Activated gamma-delta T cell treated with Interleukin-2 at 50 U/mL for 16 hours (primary cell): ENCODE results near the gene MAP4K2.
A peak's percentile ranks its signal among the peaks of the same experiment; 100 is the strongest.

Source experiments
- DNase-seq: peaks from one replicate; pipeline ENCODE4 v3.0.0-alpha.2; 2020

Gene MAP4K2

GRCh38 chr11:64753380-64754123, 49.5 kb downstream of the MAP4K2 start:
- DNase-seq = no peak

GRCh38 chr11:64753019-64753379, 50.0 kb downstream of the MAP4K2 start:
- no peak for DNase-seq

GRCh38 chr11:64752175-64752970, 50.6 kb downstream of the MAP4K2 start:
- no peak for DNase-seq

- DNase-seq = no peak
Observed at GRCh38 chr11:64751580-64751979, 51.4 kb downstream of the MAP4K2 start.

- DNase-seq = no peak
Observed at GRCh38 chr11:64751136-64751535, 51.9 kb downstream of the MAP4K2 start.

- DNase-seq = no peak
Observed at GRCh38 chr11:64750361-64751054, 52.5 kb downstream of the MAP4K2 start.

- peak; percentile 3 for DNase-seq
Observed at GRCh38 chr11:64747961-64748665, 54.9 kb downstream of the MAP4K2 start.

GRCh38 chr11:64746486-64746885, 56.5 kb downstream of the MAP4K2 start:
- DNase-seq = no peak

- DNase-seq = peak; percentile 86
Observed at GRCh38 chr11:64745521-64746328, 57.3 kb downstream of the MAP4K2 start.

GRCh38 chr11:64745189-64745520, 57.9 kb downstream of the MAP4K2 start:
- peak; percentile 92 for DNase-seq

- DNase-seq = peak; percentile 50
Observed at GRCh38 chr11:64744544-64745188, 58.3 kb downstream of the MAP4K2 start.

GRCh38 chr11:64743591-64744543, 59.1 kb downstream of the MAP4K2 start, which contains the start of gene RASGRP2:
TSS of gene RASGRP2 (minus strand) at chr11:64744142. CDS start at chr11:64742866, 1,276 bp downstream.
- peak; percentile 92 for DNase-seq

GRCh38 chr11:64742889-64743590, 60.0 kb downstream of the MAP4K2 start:
- DNase-seq = peak; percentile 75

GRCh38 chr11:64742087-64742888, 60.7 kb downstream of the MAP4K2 start:
- DNase-seq = no peak

GRCh38 chr11:64741375-64742086, 61.5 kb downstream of the MAP4K2 start:
- DNase-seq = no peak

GRCh38 chr11:64739871-64740270, 63.1 kb downstream of the MAP4K2 start:
- no peak for DNase-seq

GRCh38 chr11:64736654-64737053, 66.4 kb downstream of the MAP4K2 start:
- no peak for DNase-seq

GRCh38 chr11:64735725-64736259, 67.2 kb downstream of the MAP4K2 start:
- DNase-seq = no peak
